IgD-negative memory B cell (primary cell): ENCODE results near the gene SCAF8. TPM values are rescaled to one million over a fixed set of nuclear protein-coding genes. Genes with fewer than 3 reads are reported as not detected.

Source experiments
- H3K27ac Mint-ChIP-seq, 3 donors: one replicate each; pipeline ENCODE4 v1.8.0; 2020 to 2022; ENCODE audit warnings: mild to moderate bottlenecking in 3 of 3, mixed read lengths in 3 of 3, moderate library complexity in 1 of 3
- H3K27me3 Mint-ChIP-seq: one replicate; pipeline ENCODE4 v1.8.0; 2021; ENCODE audit warnings: mixed read lengths
- H3K36me3 Mint-ChIP-seq: one replicate; pipeline ENCODE4 v1.8.0; 2020; ENCODE audit warnings: mild to moderate bottlenecking, mixed read lengths
- H3K4me1 Mint-ChIP-seq, 3 donors: one replicate each; pipeline ENCODE4 v1.8.0; 2020 to 2022; ENCODE audit warnings: mixed read lengths in 3 of 3, mild to moderate bottlenecking in 1 of 3
- H3K4me3 Mint-ChIP-seq, 4 donors: one replicate each; pipeline ENCODE4 v1.8.0; 2020 to 2022; ENCODE audit warnings: mild to moderate bottlenecking in 4 of 4, mixed read lengths in 4 of 4, moderate library complexity in 3 of 4
- H3K9me3 Mint-ChIP-seq, 3 donors: one replicate each; pipeline ENCODE4 v1.8.0; 2020 to 2021; ENCODE audit warnings: mixed read lengths in 3 of 3, mild to moderate bottlenecking in 1 of 3
- polyA plus RNA-seq: library from polyadenylated mRNA; unstranded; fragments of 300-500 nt; fragmentation: Illumina TruSeq; gene quantifications from one replicate; pipeline ENCODE4 v1.2.3, GENCODE V29; 2021

The SCAF8 gene
- polyA plus RNA-seq, 1 donor from 2014 or later, result 16.5 TPM

DNA sequence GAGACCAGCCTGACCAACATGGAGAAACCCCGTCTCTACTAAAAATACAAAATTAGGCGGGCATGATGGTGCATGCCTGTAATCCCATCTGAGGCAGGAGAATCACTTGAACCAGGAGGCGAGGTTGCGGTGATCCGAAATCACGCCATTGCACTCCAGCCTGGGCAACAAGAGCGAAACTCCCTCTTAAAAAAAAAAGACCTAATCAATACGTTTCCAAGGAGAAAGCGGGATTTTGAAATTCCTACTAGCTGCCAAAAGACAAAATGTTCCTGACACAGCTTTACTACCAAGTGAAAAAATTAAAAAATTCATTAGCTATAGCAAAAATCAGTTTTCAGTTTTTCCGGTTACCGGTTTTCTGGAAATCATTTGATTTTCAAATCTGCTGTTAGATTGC is 129.3 kb downstream of the SCAF8 start:
- H3K9me3 Mint-ChIP-seq, result no peaks in the 10 kb centered on the region
- H3K36me3 Mint-ChIP-seq, result peaks cover 5% of the 10 kb centered on the region
- H3K4me1 Mint-ChIP-seq, result peaks cover 0 to 2% (median 0%) of the 10 kb centered on the region in 3 donors
- no peak overlapping the region for H3K4me3 Mint-ChIP-seq
- no peaks in the 10 kb centered on the region for H3K27me3 Mint-ChIP-seq
- H3K27ac Mint-ChIP-seq, result no peak overlapping the region

DNA sequence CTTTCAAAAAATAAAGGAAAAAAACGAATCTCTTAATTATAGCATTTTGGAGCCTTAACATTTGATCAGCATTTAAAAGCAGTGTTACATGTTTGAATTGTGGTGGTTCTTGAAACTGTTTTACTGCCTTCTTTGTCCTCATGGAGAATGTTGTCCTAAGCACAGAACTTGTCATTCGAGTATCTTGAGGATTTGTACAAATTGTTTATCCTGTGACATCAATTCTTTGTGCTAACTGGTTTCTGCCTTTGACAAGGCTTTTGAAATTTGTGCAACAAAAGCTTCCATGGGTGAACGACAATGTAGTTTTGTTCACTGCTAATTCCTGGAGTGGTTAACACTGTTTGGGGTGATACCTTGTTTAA is 130.8 kb downstream of the SCAF8 start:
- Mint-ChIP-seq H3K27ac (no peak overlapping the region), H3K4me3 (no peak overlapping the region)

DNA sequence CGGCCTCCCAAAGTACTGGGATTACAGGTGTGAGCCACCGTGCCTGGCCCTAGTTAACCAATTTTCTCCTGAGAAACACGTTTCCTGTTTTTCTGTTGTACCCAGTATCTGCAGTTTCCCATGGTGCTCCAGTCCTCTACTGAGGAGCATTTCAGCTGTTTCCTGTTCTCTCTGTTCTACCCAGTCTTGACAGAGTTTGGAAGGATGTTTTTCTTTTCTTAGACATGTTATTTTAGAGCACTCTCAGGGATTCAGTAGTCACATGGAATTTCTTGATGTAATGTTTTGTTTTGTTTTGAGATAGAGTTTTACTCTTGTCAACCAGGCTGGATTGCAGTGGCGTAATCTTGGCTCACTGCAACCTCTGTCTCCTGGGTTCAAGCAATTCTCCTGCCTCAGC is 132.1 kb downstream of the SCAF8 start:
- Mint-ChIP-seq H3K4me3 (no peak overlapping the region), H3K4me1 (peaks cover 0 to 4% (median 2%) of the 10 kb centered on the region in 3 donors), H3K27ac (no peak overlapping the region), H3K36me3 (peaks cover 3% of the 10 kb centered on the region), H3K9me3 (no peaks in the 10 kb centered on the region), H3K27me3 (no peaks in the 10 kb centered on the region)

More for the DNA sequence above, 130.8 kb downstream of the SCAF8 start:
- Mint-ChIP-seq H3K9me3 (no peaks in the 10 kb centered on the region), H3K36me3 (peaks cover 7% of the 10 kb centered on the region), H3K27me3 (no peaks in the 10 kb centered on the region), H3K4me1 (peaks cover 0 to 4% (median 2%) of the 10 kb centered on the region in 3 donors)

DNA sequence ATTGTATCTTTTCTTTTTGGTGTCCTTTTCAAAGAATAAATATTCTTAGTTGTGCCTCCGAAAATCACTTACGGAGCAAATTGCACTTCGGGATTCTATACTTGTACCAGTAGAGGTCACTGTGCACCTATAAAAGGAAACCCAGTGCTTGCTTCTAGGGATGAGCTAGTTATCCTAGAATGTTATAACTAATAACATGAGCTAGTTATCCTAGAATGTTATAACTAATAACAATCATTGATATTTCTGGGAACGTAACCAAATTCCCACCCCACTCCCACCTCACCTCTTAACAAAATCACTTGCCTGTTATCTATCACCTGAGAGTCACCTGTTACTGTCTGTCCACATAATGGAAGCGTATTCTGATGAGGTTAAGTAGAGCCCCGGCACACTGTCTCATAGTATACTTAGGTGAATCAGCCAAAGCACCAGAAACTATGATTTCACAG is 135.0 kb downstream of the SCAF8 start:
- Mint-ChIP-seq H3K27ac (no peak overlapping the region), H3K9me3 (no peaks in the 10 kb centered on the region), H3K4me1 (peaks cover 0 to 4% (median 2%) of the 10 kb centered on the region in 3 donors), H3K4me3 (no peak overlapping the region), H3K27me3 (no peaks in the 10 kb centered on the region), H3K36me3 (peaks cover 6% of the 10 kb centered on the region)

GRCh38 chr6:154872542-154873114 is 139.4 kb downstream of the SCAF8 start:
- Mint-ChIP-seq H3K27me3 (no peaks in the 10 kb centered on the region), H3K4me1 (peaks cover 7 to 19% (median 9%) of the 10 kb centered on the region in 3 donors), H3K36me3 (peaks cover 6% of the 10 kb centered on the region), H3K4me3 (no peak overlapping the region), H3K27ac (no peak overlapping the region), H3K9me3 (no peaks in the 10 kb centered on the region)

DNA sequence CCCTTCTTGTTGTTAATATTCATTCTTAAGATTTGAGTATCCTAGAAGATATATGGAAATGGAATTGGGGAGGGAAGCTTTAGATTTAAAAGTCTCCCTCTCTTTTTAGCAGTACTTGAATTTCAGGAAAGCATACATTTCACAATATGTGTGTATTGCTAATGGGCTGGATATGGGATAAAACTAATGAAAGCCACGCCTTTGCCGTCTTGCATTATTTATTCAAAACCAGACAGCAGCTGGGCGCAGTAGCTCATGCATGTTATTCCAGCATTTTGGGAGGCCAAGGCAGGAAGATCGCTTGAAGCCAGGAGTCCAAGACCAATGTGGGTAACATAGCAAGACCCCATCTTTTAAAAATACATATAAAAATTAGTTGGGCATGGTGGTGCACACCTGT is 140.3 kb downstream of the SCAF8 start:
- no peak overlapping the region for H3K4me3 Mint-ChIP-seq
- no peak overlapping the region for H3K27ac Mint-ChIP-seq
- no peaks in the 10 kb centered on the region for H3K9me3 Mint-ChIP-seq
- H3K36me3 Mint-ChIP-seq, result peaks cover 4% of the 10 kb centered on the region
- peaks cover 7 to 15% (median 9%) of the 10 kb centered on the region in 3 donors for H3K4me1 Mint-ChIP-seq
- H3K27me3 Mint-ChIP-seq, result no peaks in the 10 kb centered on the region

DNA sequence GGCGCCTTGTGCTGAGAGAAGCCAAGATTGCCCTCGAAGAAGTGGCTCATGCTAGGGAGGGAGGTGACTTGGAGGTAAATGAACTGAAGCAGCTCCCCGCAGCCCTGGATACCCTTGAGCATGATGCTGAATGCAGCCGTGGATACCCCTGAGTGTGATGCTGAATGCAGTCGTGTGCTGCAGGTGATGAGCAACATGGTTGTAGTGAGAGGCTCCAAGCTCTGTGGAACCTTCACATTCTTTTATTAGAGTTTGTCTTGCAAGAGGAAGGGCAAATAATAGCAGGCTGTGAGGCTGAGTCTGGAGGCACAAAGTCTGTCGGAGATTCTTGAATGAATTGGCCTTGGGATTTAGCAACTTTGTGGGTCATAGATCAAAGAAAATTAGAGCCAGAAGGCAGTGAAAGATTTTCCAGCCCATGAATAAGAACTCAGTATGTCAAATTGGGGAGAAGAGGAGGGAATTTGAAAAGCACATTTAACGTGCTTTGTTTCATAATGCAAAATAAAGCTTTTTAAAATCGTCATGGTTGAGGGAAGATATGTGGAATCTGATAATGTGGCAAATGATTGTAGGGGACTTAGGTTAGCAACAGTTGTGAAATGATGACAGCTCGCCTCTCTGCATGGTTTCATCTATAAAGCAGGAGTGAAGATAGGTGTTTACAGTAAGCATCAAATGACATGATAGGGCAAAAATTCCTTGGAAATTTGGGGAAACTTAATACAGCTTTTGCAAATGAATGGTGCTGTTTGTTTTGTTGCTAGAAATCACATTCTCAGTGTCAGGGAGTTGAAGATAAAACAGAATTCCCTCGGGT is 141.8 kb downstream of the SCAF8 start:
- Mint-ChIP-seq H3K27me3 (no peaks in the 10 kb centered on the region), H3K27ac (no peak overlapping the region), H3K36me3 (peaks cover 7% of the 10 kb centered on the region), H3K4me3 (no peak overlapping the region), H3K4me1 (peaks cover 7 to 15% (median 9%) of the 10 kb centered on the region in 3 donors), H3K9me3 (no peaks in the 10 kb centered on the region)

DNA sequence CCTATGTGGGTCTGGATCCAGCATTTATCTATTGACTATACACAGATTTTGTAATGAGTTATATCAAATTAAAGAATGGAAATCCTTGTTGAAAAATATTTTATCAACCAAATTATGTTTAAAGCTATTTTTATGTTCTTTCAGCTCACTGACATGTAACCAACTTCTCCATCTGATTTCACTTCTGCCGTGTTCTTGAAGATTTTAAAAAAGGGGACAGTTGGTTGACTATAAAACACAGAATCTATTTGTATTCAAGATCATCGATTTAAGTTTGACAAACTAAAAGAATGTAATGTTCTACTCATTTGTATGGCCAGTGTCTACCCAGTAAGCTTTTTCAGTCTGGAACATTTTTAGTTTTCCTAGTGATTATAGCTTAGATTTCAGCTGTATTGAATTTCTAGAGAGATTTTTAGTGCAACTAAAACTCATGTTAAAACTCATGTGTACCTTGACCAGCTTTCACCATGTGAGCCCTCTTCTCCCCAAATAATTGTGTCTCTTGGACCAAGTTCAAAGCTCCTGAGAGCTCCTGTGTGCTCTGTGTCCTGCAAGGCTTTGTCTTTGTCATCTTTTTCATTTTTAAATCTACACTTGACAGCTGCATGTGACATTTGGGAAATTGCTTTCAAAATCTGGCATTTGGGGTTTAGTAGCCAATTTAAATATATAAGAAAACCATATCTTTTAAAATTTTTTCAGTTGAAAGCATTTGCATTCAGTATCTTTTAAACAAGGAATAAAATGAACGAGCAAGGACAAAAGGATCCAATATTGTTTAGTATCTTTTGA is 143.5 kb downstream of the SCAF8 start:
- Mint-ChIP-seq H3K36me3 (peaks cover 7% of the 10 kb centered on the region), H3K9me3 (no peaks in the 10 kb centered on the region), H3K27ac (no peak overlapping the region), H3K4me3 (no peak overlapping the region), H3K4me1 (peaks cover 7 to 15% (median 9%) of the 10 kb centered on the region in 3 donors), H3K27me3 (no peaks in the 10 kb centered on the region)

GRCh38 chr6:154878871-154879491 is 145.8 kb downstream of the SCAF8 start:
- Mint-ChIP-seq H3K27ac (no peak overlapping the region), H3K27me3 (no peaks in the 10 kb centered on the region), H3K9me3 (no peaks in the 10 kb centered on the region), H3K4me3 (no peak overlapping the region), H3K36me3 (peaks cover 3% of the 10 kb centered on the region), H3K4me1 (peaks cover 7 to 15% (median 9%) of the 10 kb centered on the region in 3 donors)

- Mint-ChIP-seq H3K27ac (no peak overlapping the region), H3K9me3 (no peaks in the 10 kb centered on the region), H3K36me3 (peaks cover 4% of the 10 kb centered on the region), H3K4me3 (no peak overlapping the region), H3K27me3 (no peaks in the 10 kb centered on the region), H3K4me1 (peaks cover 0 to 1% (median 0%) of the 10 kb centered on the region in 3 donors)
These were observed 148.9 kb downstream of the SCAF8 start for GRCh38 chr6:154882107-154882506.

Other genes with a start within 250 kb of the SCAF8 start
- gene CNKSR3, start 222.7 kb upstream of the SCAF8 start, polyA plus RNA-seq, result not detected